ENCODE measurements around the gene NRXN3.

DNA sequence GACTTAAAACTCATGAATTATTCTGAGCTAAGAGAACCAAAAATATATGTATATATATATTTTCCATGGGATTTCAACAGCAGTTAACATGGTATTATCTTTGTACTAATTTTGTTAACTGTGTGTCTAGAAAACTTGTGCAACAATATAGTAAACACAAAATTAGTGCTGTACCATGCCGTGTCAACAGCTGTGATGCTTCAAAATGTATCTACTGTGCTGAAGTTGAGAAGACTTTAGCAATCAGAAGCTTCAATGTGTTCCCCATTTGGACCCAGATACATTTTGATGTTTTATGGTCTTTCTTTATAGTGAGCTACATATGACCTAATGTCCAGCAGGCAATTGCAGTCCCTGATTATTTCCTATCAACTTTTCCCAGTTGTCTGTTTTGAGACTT, 1635.5 kb downstream of the NRXN3 start:
- TF ChIP-seq MAX (IDR thresholded peaks at IDR 0.05; ENCODE audit: low read depth): no peak
- TF ChIP-seq POLR2AphosphoS5 (IDR thresholded peaks at IDR 0.05; ENCODE audit: low read depth, low read length): no peak
- TF ChIP-seq, protein P1, sequence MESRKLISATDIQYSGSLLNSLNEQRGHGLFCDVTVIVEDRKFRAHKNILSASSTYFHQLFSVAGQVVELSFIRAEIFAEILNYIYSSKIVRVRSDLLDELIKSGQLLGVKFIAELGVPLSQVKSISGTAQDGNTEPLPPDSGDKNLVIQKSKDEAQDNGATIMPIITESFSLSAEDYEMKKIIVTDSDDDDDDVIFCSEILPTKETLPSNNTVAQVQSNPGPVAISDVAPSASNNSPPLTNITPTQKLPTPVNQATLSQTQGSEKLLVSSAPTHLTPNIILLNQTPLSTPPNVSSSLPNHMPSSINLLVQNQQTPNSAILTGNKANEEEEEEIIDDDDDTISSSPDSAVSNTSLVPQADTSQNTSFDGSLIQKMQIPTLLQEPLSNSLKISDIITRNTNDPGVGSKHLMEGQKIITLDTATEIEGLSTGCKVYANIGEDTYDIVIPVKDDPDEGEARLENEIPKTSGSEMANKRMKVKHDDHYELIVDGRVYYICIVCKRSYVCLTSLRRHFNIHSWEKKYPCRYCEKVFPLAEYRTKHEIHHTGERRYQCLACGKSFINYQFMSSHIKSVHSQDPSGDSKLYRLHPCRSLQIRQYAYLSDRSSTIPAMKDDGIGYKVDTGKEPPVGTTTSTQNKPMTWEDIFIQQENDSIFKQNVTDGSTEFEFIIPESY (IDR thresholded peaks at IDR 0.05; ENCODE audit: borderline replicate concordance, low read depth): no peak
- no peak for TF ChIP-seq REST (IDR thresholded peaks at IDR 0.05; ENCODE audit: low read depth, low read length)
- TF ChIP-seq RFX5 (IDR thresholded peaks at IDR 0.05; ENCODE audit: low read length): no peak
- no peak for TF ChIP-seq TCF12 (IDR thresholded peaks at IDR 0.05)

Measured in SK-N-SH (cell line).